Body of pancreas (tissue), 4 donors: ENCODE results near the gene EPM2A. TPM values are rescaled to one million over a fixed set of nuclear protein-coding genes. Genes with fewer than 3 reads are reported as not detected.

ENCODE experiments used
- ATAC-seq: fragments of 150-250 bp; one replicate; pipeline ENCODE4 v1.9.1; 2016
- DNase-seq, 4 donors: peaks; one replicate each; pipeline ENCODE4 v3.0.0-alpha.2; 2019
- H3K27ac ChIP-seq, 4 donors: fragments of 200-600 bp; sonication (generic); 1 replicate in 3 of 4; 2 replicates in 1 of 4; pipeline versions ENCODE4 v1.5.1 to v1.6.1; 2016 to 2019; ENCODE audit warnings: mild to moderate bottlenecking in 1 of 4, mixed read lengths in 1 of 4, moderate library complexity in 1 of 4
- H3K27me3 ChIP-seq, 2 donors: fragments of 200-600 bp; sonication (generic); one replicate each; pipeline ENCODE4 v1.6.0; 2016; ENCODE audit warnings: mild to moderate bottlenecking in 1 of 2
- H3K36me3 ChIP-seq, 2 donors: fragments of 200-600 bp; sonication (generic); replicated peaks in 1 of 2; 2 replicates each; pipeline ENCODE4 v1.5.1; 2016; ENCODE audit warnings: low read depth in 2 of 2; ENCODE audit not compliant: insufficient read depth in 1 of 2
- H3K4me1 ChIP-seq: fragments of 200-600 bp; sonication (generic); one replicate; pipeline ENCODE4 v1.6.0; 2016
- H3K4me3 ChIP-seq, 2 donors: fragments of 200-600 bp; sonication (generic); 1 replicate in 1 of 2; 2 replicates in 1 of 2; pipeline ENCODE4 v1.5.1; 2016 to 2019
- H3K9me3 ChIP-seq, 3 donors: fragments of 200-600 bp; sonication (generic); 1 replicate in 2 of 3; 2 replicates in 1 of 3; pipeline ENCODE4 v1.5.1; 2016
- CTCF ChIP-seq, 7 experiments: fragments of 450-650 bp in 4 of 7; fragments of 200-600 bp in 3 of 7; sonication (generic) in 3 of 7; IDR thresholded peaks; one replicate each; pipeline ENCODE4 v1.5.1; 2016 to 2019; ENCODE audit warnings: antibody characterized with exemption in 7 of 7
- POLR2A ChIP-seq, 3 donors: fragments of 450-650 bp; IDR thresholded peaks; one replicate each; pipeline ENCODE4 v1.6.1; 2016; ENCODE audit warnings: antibody characterized with exemption in 3 of 3, mild to moderate bottlenecking in 2 of 3
- WGBS, 2 donors: methylation state at CpG; one replicate each; pipeline ENCODE4 v1.1.5; 2017; 5-methylcytosine and 5-hydroxymethylcytosine counted together
- intact Hi-C: fragments of 100-400 bp; cut with DNase I; formaldehyde crosslinking; loops from one replicate; pipeline ENCODE4 v1.15.1; 2023
- total RNA-seq, 2 donors: library from RNA; depleted of rRNA; stranded (reverse); fragments of >200 nt; gene quantifications; one replicate each; pipeline ENCODE4 v1.1.0, GENCODE V29; 2016

Gene EPM2A
- total RNA-seq, 2 donors from 2014 or later = 17.4 to 18.8 TPM

- DNase-seq (no peak), ATAC-seq (no peak)
- intact Hi-C loops = no loop called here
- Histone ChIP-seq H3K36me3 (no peaks in the 10 kb centered on the region), H3K9me3 (no peaks in the 10 kb centered on the region), H3K4me3 (no peak overlapping the region), H3K27me3 (no peaks in the 10 kb centered on the region), H3K4me1 (no peaks in the 10 kb centered on the region), H3K27ac (no peak overlapping the region)
- WGBS, 2 donors = 97 to 100% methylated on average over 2 of the region's 2 CpGs
- no peak for TF ChIP-seq POLR2A (IDR thresholded peaks at IDR 0.05)
- no peak for TF ChIP-seq CTCF (IDR thresholded peaks at IDR 0.05)
Observed at GRCh38 chr6:145689529-145689928, 45.8 kb downstream of the EPM2A start.

GRCh38 chr6:145688493-145688905 is 46.8 kb downstream of the EPM2A start:
- no peak for ATAC-seq
- no peaks in the 10 kb centered on the region for H3K36me3 ChIP-seq
- H3K27ac ChIP-seq = no peak overlapping the region
- no peaks in the 10 kb centered on the region for H3K4me1 ChIP-seq
- H3K4me3 ChIP-seq = no peak overlapping the region
- no peak for TF ChIP-seq POLR2A (IDR thresholded peaks at IDR 0.05)
- no peak for TF ChIP-seq CTCF (IDR thresholded peaks at IDR 0.05)
- intact Hi-C loops = no loop called here
- 91 to 94% methylated on average over 1 of the region's 1 CpG for WGBS, 2 donors
- H3K27me3 ChIP-seq = no peaks in the 10 kb centered on the region
- no peak for DNase-seq
- H3K9me3 ChIP-seq = no peaks in the 10 kb centered on the region

DNA sequence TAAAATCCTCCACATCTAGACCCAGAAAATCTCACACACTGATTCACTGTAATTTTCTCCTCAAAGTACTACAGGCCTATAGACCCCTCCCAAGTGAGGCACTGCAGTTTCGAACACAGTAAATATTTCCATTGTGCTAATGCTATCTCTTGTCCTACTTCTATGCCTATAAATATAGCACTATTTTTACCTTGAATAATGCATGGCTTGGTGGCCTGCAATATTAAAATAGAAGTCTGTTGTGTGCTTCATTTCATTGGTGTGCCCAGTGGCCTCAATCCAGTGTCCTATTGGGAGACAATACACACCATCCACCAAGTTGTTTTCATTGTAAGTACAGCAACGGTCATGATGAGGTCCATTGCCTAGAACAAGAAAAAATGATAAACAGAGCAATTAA is 49.4 kb downstream of the EPM2A start:
- no peak overlapping the region for H3K27ac ChIP-seq
- H3K4me1 ChIP-seq = no peaks in the 10 kb centered on the region
- DNase-seq (no peak), ATAC-seq (no peak)
- no peaks in the 10 kb centered on the region for H3K27me3 ChIP-seq
- TF ChIP-seq CTCF (IDR thresholded peaks at IDR 0.05) = no peak
- no peak overlapping the region for H3K4me3 ChIP-seq
- 86% methylated on average over 2 of the region's 2 CpGs for WGBS, 2 donors
- H3K9me3 ChIP-seq = no peaks in the 10 kb centered on the region
- intact Hi-C loops = no loop called here
- H3K36me3 ChIP-seq = peaks cover 0 to 3% of the 10 kb centered on the region in 2 donors

DNA sequence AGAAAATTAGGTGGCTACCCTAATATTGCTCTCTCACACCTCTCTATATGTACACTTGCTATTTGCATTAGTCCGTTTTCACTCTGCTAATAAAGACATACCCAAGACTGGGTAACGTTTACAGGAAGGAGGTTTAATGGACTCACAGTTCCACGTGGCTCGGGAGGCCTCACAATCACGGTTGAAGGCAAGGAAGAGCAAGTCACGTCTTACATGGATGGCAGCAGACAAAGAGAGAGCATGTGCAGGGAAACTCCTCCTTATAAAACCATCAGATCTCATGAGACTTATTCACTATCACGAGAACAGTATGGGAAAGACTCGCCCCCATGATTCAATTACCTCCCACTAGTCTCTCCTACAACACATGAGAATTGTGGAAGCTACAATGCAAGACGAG is 53.4 kb downstream of the EPM2A start:
- Histone ChIP-seq H3K27me3 (no peaks in the 10 kb centered on the region), H3K36me3 (peaks cover 0 to 3% of the 10 kb centered on the region in 2 donors), H3K27ac (no peak overlapping the region), H3K4me1 (no peaks in the 10 kb centered on the region), H3K4me3 (no peak overlapping the region), H3K9me3 (no peaks in the 10 kb centered on the region)
- intact Hi-C loops = no loop called here
- DNase-seq (no peak), ATAC-seq (no peak)
- WGBS, 2 donors = 82 to 85% methylated on average over 9 of the region's 9 CpGs
- TF ChIP-seq POLR2A (IDR thresholded peaks at IDR 0.05) (no peak), CTCF (IDR thresholded peaks at IDR 0.05) (no peak)

- Histone ChIP-seq H3K36me3 (no peaks in the 10 kb centered on the region), H3K4me3 (no peak overlapping the region), H3K4me1 (no peaks in the 10 kb centered on the region), H3K9me3 (no peaks in the 10 kb centered on the region), H3K27me3 (no peaks in the 10 kb centered on the region), H3K27ac (no peak overlapping the region)
- WGBS, 2 donors = 86% methylated on average over 5 of the region's 5 CpGs; no CpG with 5 or more reads in 1 of the 2 donors
- DNase-seq (no peak), ATAC-seq (no peak)
- intact Hi-C loops = no loop called here
- TF ChIP-seq CTCF (IDR thresholded peaks at IDR 0.05) = no peak
- no peak for TF ChIP-seq POLR2A (IDR thresholded peaks at IDR 0.05)
Observed at GRCh38 chr6:145673504-145673903, 61.8 kb downstream of the EPM2A start.
